ENCODE data around the gene SERTM1. TPM values are rescaled to one million over a fixed set of nuclear protein-coding genes. Genes with fewer than 3 reads are reported as not detected.

SERTM1 gene
- total and polyA plus RNA-seq, 2 donors (not counting 3 experiments of a cell fraction or from before 2014, with no cell fraction given): 0.06 TPM; not detected in 1

DNA sequence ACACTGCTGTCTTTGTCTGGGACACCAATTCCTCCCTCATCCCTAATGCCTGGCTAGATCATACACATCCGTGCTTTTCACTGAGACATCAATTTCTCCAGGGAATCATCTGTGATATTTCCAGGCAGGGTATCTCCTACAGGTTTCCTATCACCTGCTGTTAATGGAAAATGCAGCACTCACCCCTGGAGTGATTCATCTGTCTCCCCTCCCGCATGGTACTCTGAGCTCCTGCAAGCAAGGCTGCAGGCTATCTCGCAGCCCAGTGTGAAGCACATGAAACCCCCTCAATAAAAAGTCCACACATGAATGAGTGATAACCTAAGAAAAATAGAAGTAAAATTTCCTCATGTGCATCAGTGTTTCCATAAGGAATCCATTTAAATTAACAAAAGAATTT is 38.5 kb downstream of the SERTM1 start:
- no TSS peak for BruUV-seq (replicated peaks)
- Histone ChIP-seq H3K9me3 (replicated peaks; ENCODE audit: control insufficient read depth, insufficient read depth, low read length) (no peaks in the 10 kb centered on the region), H3K4me3 (replicated peaks in 1 of 3; ENCODE audit: insufficient read depth in 1 of 3, low read depth in 1 of 3, low read length in 3 of 3) (no peak overlapping the region), H3K79me2 (ENCODE audit: control insufficient read depth, insufficient read depth, low read length) (no peaks in the 10 kb centered on the region), H2AFZ (ENCODE audit: low read depth, low read length) (no peak overlapping the region), H3K36me3 (ENCODE audit: control insufficient read depth in 2 of 2, extremely low read depth in 1 of 2, insufficient read depth in 2 of 2, low read length in 2 of 2) (no peaks in the 10 kb centered on the region), H4K20me1 (replicated peaks; ENCODE audit: control insufficient read depth, extremely low read depth, insufficient read depth, low read length) (no peaks in the 10 kb centered on the region), H3K27ac (ENCODE audit: insufficient read depth, low read depth, low read length) (no peak overlapping the region), H3K4me1 (ENCODE audit: control insufficient read depth, extremely low read depth, insufficient read depth, low read length) (no peaks in the 10 kb centered on the region), H3K4me2 (ENCODE audit: insufficient read depth, low read length) (no peak overlapping the region), H3K27me3 (ENCODE audit: control insufficient read depth in 2 of 2, insufficient read depth in 2 of 2, low read length in 2 of 2) (peaks cover 12 to 15% of the 10 kb centered on the region in 2 experiments), H3K9me1 (replicated peaks; ENCODE audit: control insufficient read depth, extremely low read depth, insufficient read depth, low read length) (no peaks in the 10 kb centered on the region), H3K9ac (replicated peaks; ENCODE audit: extremely low read depth, insufficient read depth, low read length) (no peak overlapping the region)
- TF ChIP-seq, protein P1, sequence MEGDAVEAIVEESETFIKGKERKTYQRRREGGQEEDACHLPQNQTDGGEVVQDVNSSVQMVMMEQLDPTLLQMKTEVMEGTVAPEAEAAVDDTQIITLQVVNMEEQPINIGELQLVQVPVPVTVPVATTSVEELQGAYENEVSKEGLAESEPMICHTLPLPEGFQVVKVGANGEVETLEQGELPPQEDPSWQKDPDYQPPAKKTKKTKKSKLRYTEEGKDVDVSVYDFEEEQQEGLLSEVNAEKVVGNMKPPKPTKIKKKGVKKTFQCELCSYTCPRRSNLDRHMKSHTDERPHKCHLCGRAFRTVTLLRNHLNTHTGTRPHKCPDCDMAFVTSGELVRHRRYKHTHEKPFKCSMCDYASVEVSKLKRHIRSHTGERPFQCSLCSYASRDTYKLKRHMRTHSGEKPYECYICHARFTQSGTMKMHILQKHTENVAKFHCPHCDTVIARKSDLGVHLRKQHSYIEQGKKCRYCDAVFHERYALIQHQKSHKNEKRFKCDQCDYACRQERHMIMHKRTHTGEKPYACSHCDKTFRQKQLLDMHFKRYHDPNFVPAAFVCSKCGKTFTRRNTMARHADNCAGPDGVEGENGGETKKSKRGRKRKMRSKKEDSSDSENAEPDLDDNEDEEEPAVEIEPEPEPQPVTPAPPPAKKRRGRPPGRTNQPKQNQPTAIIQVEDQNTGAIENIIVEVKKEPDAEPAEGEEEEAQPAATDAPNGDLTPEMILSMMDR (IDR thresholded peaks at IDR 0.05; ENCODE audit: extremely low read depth in 1 of 2, insufficient read depth in 1 of 2, low read depth in 1 of 2, low read length in 2 of 2): no peak
- TF ChIP-seq MYC (IDR thresholded peaks at IDR 0.05; ENCODE audit: low read depth, low read length): no peak
- intact Hi-C loops (cut with micrococcal nuclease) (no loop called here), dilution Hi-C loops (cut with MboI; ENCODE audit: extremely low pct_ligation_motif_present, low sequenced_read_pairs) (no loop called here)
- DNase-seq (ENCODE audit: low read depth, low spot score): no peak
- FAIRE-seq: no peak
- CTCF ChIA-PET: interaction anchor here (2.2 to 3.5 kb wide), 2 partner anchors 23 to 259 kb away, joined by 9 to 10 read pairs; no protein-coding TSS in a partner anchor
- POLR2A ChIA-PET: no interaction called here

DNA sequence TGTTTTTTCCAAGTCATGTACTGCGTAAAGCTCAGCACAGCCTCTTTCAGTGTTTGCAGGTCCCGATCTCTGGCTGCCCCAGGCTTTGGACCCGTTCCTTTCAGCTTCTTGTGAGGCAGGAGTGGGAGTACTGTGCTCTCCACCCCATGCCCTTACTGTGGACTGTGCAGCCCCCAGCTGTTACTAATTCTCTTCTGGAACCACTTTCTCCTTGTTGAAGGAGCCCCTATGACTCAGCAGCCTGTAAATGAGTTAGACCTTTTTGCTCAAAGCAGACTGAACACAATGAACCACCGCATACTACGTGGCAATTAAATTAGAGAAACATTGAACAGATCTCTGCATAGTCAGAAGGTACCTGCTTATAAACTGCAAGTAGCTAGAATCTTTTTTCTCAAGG is 39.0 kb downstream of the SERTM1 start:
- no peak for FAIRE-seq
- CTCF ChIA-PET: interaction anchor here (2.2 to 3.5 kb wide), 2 partner anchors 23 to 259 kb away, joined by 9 to 10 read pairs; no protein-coding TSS in a partner anchor
- H4K20me1 ChIP-seq (replicated peaks; ENCODE audit: control insufficient read depth, extremely low read depth, insufficient read depth, low read length): no peaks in the 10 kb centered on the region
- peaks cover under 1% of the 10 kb centered on the region for H3K4me1 ChIP-seq (ENCODE audit: control insufficient read depth, extremely low read depth, insufficient read depth, low read length)
- dilution Hi-C loops (cut with MboI; ENCODE audit: extremely low pct_ligation_motif_present, low sequenced_read_pairs) (no loop called here), intact Hi-C loops (cut with micrococcal nuclease) (no loop called here)
- H3K36me3 ChIP-seq (ENCODE audit: control insufficient read depth in 2 of 2, extremely low read depth in 1 of 2, insufficient read depth in 2 of 2, low read length in 2 of 2): no peaks in the 10 kb centered on the region
- no peaks in the 10 kb centered on the region for H3K79me2 ChIP-seq (ENCODE audit: control insufficient read depth, insufficient read depth, low read length)
- no peak overlapping the region for H3K4me2 ChIP-seq (ENCODE audit: insufficient read depth, low read length)
- H3K27me3 ChIP-seq (ENCODE audit: control insufficient read depth in 2 of 2, insufficient read depth in 2 of 2, low read length in 2 of 2): peaks cover 12 to 15% of the 10 kb centered on the region in 2 experiments
- H3K9me1 ChIP-seq (replicated peaks; ENCODE audit: control insufficient read depth, extremely low read depth, insufficient read depth, low read length): no peaks in the 10 kb centered on the region
- TF ChIP-seq POLR2A (IDR thresholded peaks at IDR 0.05; ENCODE audit: low read depth, low read length): no peak
- TF ChIP-seq FOS (IDR thresholded peaks at IDR 0.05; ENCODE audit: borderline replicate concordance, insufficient read depth, low read length): no peak
- TF ChIP-seq JUN (IDR thresholded peaks at IDR 0.05; ENCODE audit: borderline replicate concordance, insufficient read depth, insufficient read length, low read depth): no peak
- no peak for TF ChIP-seq POLR2AphosphoS5 (IDR thresholded peaks at IDR 0.05; ENCODE audit: insufficient read depth, low read depth, low read length)
- TF ChIP-seq EZH2 (IDR thresholded peaks at IDR 0.05; ENCODE audit: borderline replicate concordance, low read depth, low read length, severe bottlenecking): no peak
- TF ChIP-seq, protein P2, sequence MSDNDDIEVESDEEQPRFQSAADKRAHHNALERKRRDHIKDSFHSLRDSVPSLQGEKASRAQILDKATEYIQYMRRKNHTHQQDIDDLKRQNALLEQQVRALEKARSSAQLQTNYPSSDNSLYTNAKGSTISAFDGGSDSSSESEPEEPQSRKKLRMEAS (IDR thresholded peaks at IDR 0.05; ENCODE audit: insufficient read depth, insufficient read length): no peak
- TF ChIP-seq MYC (IDR thresholded peaks at IDR 0.05; ENCODE audit: low read depth, low read length): no peak
- TF ChIP-seq, protein P1 (IDR thresholded peaks at IDR 0.05; ENCODE audit: extremely low read depth in 1 of 2, insufficient read depth in 1 of 2, low read depth in 1 of 2, low read length in 2 of 2): no peak
- no peak for TF ChIP-seq GATA2 (IDR thresholded peaks at IDR 0.05; ENCODE audit: insufficient read depth, insufficient read length, low read depth, low read length)
- POLR2A ChIA-PET: no interaction called here
- no peak overlapping the region for H3K4me3 ChIP-seq (replicated peaks in 1 of 3; ENCODE audit: insufficient read depth in 1 of 3, low read depth in 1 of 3, low read length in 3 of 3)
- no peaks in the 10 kb centered on the region for H3K9me3 ChIP-seq (replicated peaks; ENCODE audit: control insufficient read depth, insufficient read depth, low read length)
- no peak overlapping the region for H3K9ac ChIP-seq (replicated peaks; ENCODE audit: extremely low read depth, insufficient read depth, low read length)
- no peak for DNase-seq (ENCODE audit: low read depth, low spot score)
- BruUV-seq (replicated peaks): no TSS peak
- H2AFZ ChIP-seq (ENCODE audit: low read depth, low read length): no peak overlapping the region
- no peak overlapping the region for H3K27ac ChIP-seq (ENCODE audit: insufficient read depth, low read depth, low read length)

Measured in endothelial cell of umbilical vein (primary cell).